CD8-positive, alpha-beta memory T cell (primary cell): ENCODE results near the gene FHAD1. TPM values are rescaled to one million over a fixed set of nuclear protein-coding genes. Genes with fewer than 3 reads are reported as not detected.

Experiments
- CTCF ChIA-PET: fragments of 350-600 bp; sonication (Branson Sonifier 250); formaldehyde crosslinking; loops from one replicate; lab custom pipeline; 2021; ENCODE audit warnings: antibody characterized with exemption; lab: Charles Lee
- POLR2A ChIA-PET: fragments of 350-600 bp; sonication (Branson Sonifier 250); formaldehyde crosslinking; loops from one replicate; lab custom pipeline; 2021; ENCODE audit warnings: antibody characterized with exemption; lab: Charles Lee
- DNase-seq, 5 donors: peaks; one replicate each; pipeline versions ENCODE4 v3.0.0 to v3.0.0-alpha.2; 2020 to 2022; ENCODE audit warnings: mixed read lengths in 1 of 5
- H3K27ac ChIP-seq: one replicate; pipeline ENCODE4 v1.7.0; 2013; ENCODE audit warnings: low read depth, mild to moderate bottlenecking, low read length, moderate library complexity
- H3K27me3 ChIP-seq: 2 replicates; pipeline ENCODE4 v1.7.0; 2013; ENCODE audit warnings: low read length, mild to moderate bottlenecking; ENCODE audit not compliant: insufficient read depth, poor library complexity, severe bottlenecking
- H3K36me3 ChIP-seq: 2 replicates; pipeline ENCODE4 v1.7.0; 2013; ENCODE audit warnings: mild to moderate bottlenecking, low read length, moderate library complexity; ENCODE audit not compliant: insufficient read depth
- H3K4me1 ChIP-seq: 2 replicates; pipeline ENCODE4 v1.7.0; 2013; ENCODE audit warnings: mild to moderate bottlenecking, low read length, moderate library complexity; ENCODE audit not compliant: insufficient read depth
- H3K4me3 ChIP-seq: 2 replicates; pipeline ENCODE4 v1.7.0; 2013; ENCODE audit warnings: mild to moderate bottlenecking, low read length
- H3K9me3 ChIP-seq: 2 replicates; pipeline ENCODE4 v1.7.0; 2013; ENCODE audit warnings: mild to moderate bottlenecking, low read length
- H3K27ac Mint-ChIP-seq, 8 donors: one replicate each; pipeline ENCODE4 v1.8.0; 2020 to 2021; ENCODE audit warnings: mixed read lengths in 8 of 8, mild to moderate bottlenecking in 6 of 8, inconsistent platforms in 3 of 8, moderate library complexity in 3 of 8
- H3K27me3 Mint-ChIP-seq, 2 donors: one replicate each; pipeline ENCODE4 v1.8.0; 2020 to 2021; ENCODE audit warnings: mixed read lengths in 2 of 2, mild to moderate bottlenecking in 1 of 2, moderate library complexity in 1 of 2
- H3K36me3 Mint-ChIP-seq, 3 donors: one replicate each; pipeline ENCODE4 v1.8.0; 2020 to 2021; ENCODE audit warnings: mixed read lengths in 3 of 3, inconsistent platforms in 1 of 3, mild to moderate bottlenecking in 1 of 3
- H3K4me1 Mint-ChIP-seq, 3 donors: one replicate each; pipeline ENCODE4 v1.8.0; 2020 to 2021; ENCODE audit warnings: mixed read lengths in 3 of 3, inconsistent platforms in 1 of 3, mild to moderate bottlenecking in 1 of 3
- H3K4me3 Mint-ChIP-seq, 7 donors: one replicate each; pipeline ENCODE4 v1.8.0; 2020 to 2021; ENCODE audit warnings: mixed read lengths in 7 of 7, mild to moderate bottlenecking in 6 of 7, moderate library complexity in 4 of 7, inconsistent platforms in 2 of 7
- H3K9me3 Mint-ChIP-seq, 5 donors: one replicate each; pipeline ENCODE4 v1.8.0; 2020 to 2022; ENCODE audit warnings: mixed read lengths in 5 of 5, mild to moderate bottlenecking in 3 of 5, moderate library complexity in 2 of 5, inconsistent platforms in 1 of 5
- polyA plus RNA-seq: library from polyadenylated mRNA; unstranded; fragments of 300-500 nt; fragmentation: Illumina TruSeq; gene quantifications from one replicate; pipeline ENCODE4 v1.2.3, GENCODE V29; 2021
- total RNA-seq, 2 experiments: library from RNA; stranded (reverse); gene quantifications; one replicate each; pipeline ENCODE4 v1.2.3, GENCODE V29; 2021

Gene FHAD1
- total and polyA plus RNA-seq, 3 experiments from 2014 or later: not detected

- Mint-ChIP-seq H3K36me3 (no peaks in the 10 kb centered on the region), H3K27me3 (peaks cover 2 to 8% of the 10 kb centered on the region in 2 donors), H3K4me1 (no peaks in the 10 kb centered on the region), H3K9me3 (no peaks in the 10 kb centered on the region), H3K27ac (no peak overlapping the region), H3K4me3 (no peak overlapping the region)
- H3K4me3 ChIP-seq: no peak overlapping the region
- H3K27me3 ChIP-seq: no peaks in the 10 kb centered on the region
- H3K27ac ChIP-seq: no peak overlapping the region
- H3K4me1 ChIP-seq: no peaks in the 10 kb centered on the region
- no peaks in the 10 kb centered on the region for H3K9me3 ChIP-seq
- ChIA-PET CTCF (interaction anchor here (1.0 to 4.5 kb wide), 2 partner anchors 9 to 10 kb away, joined by 9 to 20 read pairs; no protein-coding TSS in a partner anchor), POLR2A (no interaction called here)
- DNase-seq: no peak
- H3K36me3 ChIP-seq: no peaks in the 10 kb centered on the region
These were observed 85.5 kb downstream of the FHAD1 start for GRCh38 chr1:15332525-15332924.

GRCh38 chr1:15332952-15333715, 86.1 kb downstream of the FHAD1 start:
- Mint-ChIP-seq H3K4me3 (no peak overlapping the region), H3K36me3 (no peaks in the 10 kb centered on the region), H3K4me1 (peaks cover 0 to 5% (median 3%) of the 10 kb centered on the region in 3 donors), H3K9me3 (no peaks in the 10 kb centered on the region), H3K27ac (no peak overlapping the region), H3K27me3 (peaks cover 2 to 11% of the 10 kb centered on the region in 2 donors)
- POLR2A ChIA-PET: no interaction called here
- Histone ChIP-seq H3K9me3 (no peaks in the 10 kb centered on the region), H3K4me3 (no peak overlapping the region), H3K36me3 (no peaks in the 10 kb centered on the region), H3K4me1 (no peaks in the 10 kb centered on the region), H3K27me3 (peaks cover under 1% of the 10 kb centered on the region), H3K27ac (no peak overlapping the region)
- no peak for DNase-seq
- CTCF ChIA-PET: interaction anchor here (1.0 to 4.5 kb wide), 3 partner anchors 9 to 13 kb away, joined by 4 to 20 read pairs (median 9); no protein-coding TSS in a partner anchor

DNA sequence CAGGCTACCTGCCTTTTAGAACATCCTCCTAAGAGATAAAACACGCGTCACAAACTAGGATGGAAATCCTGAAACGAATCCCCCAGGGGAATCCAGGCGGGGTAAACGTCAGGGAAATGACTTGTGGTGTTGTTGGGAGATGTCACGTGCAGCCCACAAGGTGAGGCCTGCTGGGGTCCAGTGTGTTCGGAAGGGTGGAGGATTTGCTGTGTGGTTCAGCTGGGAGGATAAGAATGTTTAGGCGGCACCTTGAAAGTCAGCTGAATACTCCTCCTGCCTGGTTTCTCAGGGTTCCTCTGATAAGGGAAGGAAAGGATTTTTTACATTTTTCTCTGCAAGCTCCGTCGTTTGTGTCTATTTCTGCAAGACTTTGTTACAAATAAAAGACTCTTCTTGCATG, 88.0 kb downstream of the FHAD1 start:
- Histone ChIP-seq H3K9me3 (no peaks in the 10 kb centered on the region), H3K27ac (no peak overlapping the region), H3K27me3 (peaks cover 3% of the 10 kb centered on the region), H3K4me3 (no peak overlapping the region), H3K4me1 (no peaks in the 10 kb centered on the region), H3K36me3 (no peaks in the 10 kb centered on the region)
- Mint-ChIP-seq H3K4me3 (no peak overlapping the region), H3K27ac (peak overlapping the region in 1 of 8 donors; percentile 57), H3K27me3 (peaks cover 2 to 11% of the 10 kb centered on the region in 2 donors), H3K9me3 (no peaks in the 10 kb centered on the region), H3K4me1 (peaks cover 2 to 10% (median 8%) of the 10 kb centered on the region in 3 donors), H3K36me3 (no peaks in the 10 kb centered on the region)
- CTCF ChIA-PET: interaction anchor here (4.5 kb wide), 1 partner anchor 11 kb away, joined by 20 read pairs; no protein-coding TSS in a partner anchor
- no peak for DNase-seq
- POLR2A ChIA-PET: no interaction called here

DNA sequence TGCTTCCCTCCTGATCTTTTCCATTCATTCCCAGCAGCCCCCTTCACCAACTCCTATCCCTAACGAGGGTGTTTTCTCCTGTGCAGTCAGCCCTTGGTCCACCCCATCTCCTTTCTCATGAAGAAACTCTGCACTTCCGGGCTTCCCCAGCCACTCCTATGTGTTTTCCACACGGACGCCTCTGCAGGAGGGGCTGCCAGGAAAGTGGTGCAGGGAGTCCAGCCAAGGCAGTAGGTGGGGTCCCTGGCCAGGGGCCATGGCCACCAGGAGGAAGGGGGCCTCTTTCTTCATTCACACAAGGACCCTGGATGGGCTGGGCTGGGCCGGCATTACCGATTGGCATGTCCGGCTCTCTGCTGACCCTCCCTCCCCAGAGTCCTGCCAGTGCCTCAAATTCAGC, 89.8 kb downstream of the FHAD1 start:
- Mint-ChIP-seq H3K36me3 (no peaks in the 10 kb centered on the region), H3K4me3 (no peak overlapping the region), H3K9me3 (no peaks in the 10 kb centered on the region), H3K27me3 (peaks cover 2 to 11% of the 10 kb centered on the region in 2 donors), H3K27ac (peak overlapping the region in 1 of 8 donors; percentile 89), H3K4me1 (peaks cover 17 to 23% (median 22%) of the 10 kb centered on the region in 3 donors)
- POLR2A ChIA-PET: no interaction called here
- CTCF ChIA-PET: no interaction called here
- no peak for DNase-seq
- no peak overlapping the region for H3K4me3 ChIP-seq
- H3K36me3 ChIP-seq: no peaks in the 10 kb centered on the region
- no peaks in the 10 kb centered on the region for H3K9me3 ChIP-seq
- peaks cover 6% of the 10 kb centered on the region for H3K4me1 ChIP-seq
- H3K27ac ChIP-seq: no peak overlapping the region
- H3K27me3 ChIP-seq: peaks cover 3% of the 10 kb centered on the region

DNA sequence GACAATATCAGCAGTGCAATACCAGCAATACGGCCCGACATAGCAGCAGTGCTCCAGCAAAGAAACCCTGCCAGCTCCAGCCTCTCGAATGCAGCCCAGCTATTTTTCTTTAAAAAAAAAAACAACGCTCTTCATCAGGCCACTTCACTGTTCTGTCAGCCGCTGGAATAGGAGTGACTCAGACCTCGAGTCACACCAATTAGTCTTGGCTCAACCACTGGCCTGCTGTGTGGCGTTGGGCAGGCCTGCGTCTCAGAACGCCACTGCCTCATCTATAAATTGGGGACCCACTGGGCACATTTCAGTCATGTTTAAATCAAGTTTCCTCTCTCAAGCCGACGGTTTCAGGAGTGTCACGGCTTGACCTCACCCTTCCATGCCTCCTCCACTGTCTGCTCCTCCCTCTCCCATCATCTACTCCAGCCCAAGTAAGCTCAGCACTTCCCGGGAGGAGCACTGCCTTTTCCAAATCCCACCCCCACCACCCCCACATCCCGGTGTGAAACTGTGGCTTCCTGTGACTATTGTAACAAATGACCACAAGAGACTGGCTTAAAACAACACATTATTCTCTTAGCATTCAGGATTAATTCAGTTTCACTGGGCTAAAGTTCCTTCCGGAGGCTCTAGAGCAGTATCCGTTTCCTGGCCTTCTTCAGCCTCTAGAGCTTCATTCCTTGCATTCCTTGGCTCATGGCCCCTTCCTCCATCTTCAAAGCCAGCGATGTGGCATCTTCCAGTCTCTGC, 90.8 kb downstream of the FHAD1 start:
- Histone ChIP-seq H3K27me3 (peaks cover 3% of the 10 kb centered on the region), H3K9me3 (no peaks in the 10 kb centered on the region), H3K27ac (no peak overlapping the region), H3K36me3 (no peaks in the 10 kb centered on the region), H3K4me3 (no peak overlapping the region), H3K4me1 (peaks cover 9% of the 10 kb centered on the region)
- H3K27ac Mint-ChIP-seq: peak overlapping the region in 1 of 8 donors; percentile 26
- POLR2A ChIA-PET: no interaction called here
- peak overlapping the region in 1 of 7 donors; percentile 38 for H3K4me3 Mint-ChIP-seq
- no peaks in the 10 kb centered on the region for H3K36me3 Mint-ChIP-seq
- H3K27me3 Mint-ChIP-seq: peaks cover 2 to 11% of the 10 kb centered on the region in 2 donors
- no peaks in the 10 kb centered on the region for H3K9me3 Mint-ChIP-seq
- peaks cover 24 to 28% (median 28%) of the 10 kb centered on the region in 3 donors for H3K4me1 Mint-ChIP-seq
- no peak for DNase-seq
- CTCF ChIA-PET: no interaction called here

DNA sequence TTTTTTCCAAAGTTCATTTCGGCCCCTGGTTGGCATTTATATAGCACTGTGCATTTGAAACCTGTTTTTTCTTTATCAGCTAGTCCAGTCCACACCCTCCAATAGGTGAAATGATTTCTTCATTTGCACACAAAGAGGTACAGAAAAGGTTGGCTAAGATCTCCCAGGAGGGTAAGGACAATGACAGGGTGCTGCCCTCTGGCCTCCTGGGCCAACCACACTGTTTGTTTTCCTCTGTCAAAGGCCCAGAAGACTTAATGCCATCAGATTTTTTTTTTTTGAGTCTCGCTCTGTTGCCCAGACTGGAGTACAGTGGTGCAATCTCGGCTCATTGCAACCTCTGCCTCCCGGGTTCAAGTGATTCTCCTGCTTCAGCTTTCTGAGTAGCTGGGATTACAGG, 92.5 kb downstream of the FHAD1 start:
- Histone ChIP-seq H3K27me3 (peaks cover 3% of the 10 kb centered on the region), H3K4me1 (peaks cover 11% of the 10 kb centered on the region), H3K27ac (no peak overlapping the region), H3K4me3 (no peak overlapping the region), H3K9me3 (no peaks in the 10 kb centered on the region), H3K36me3 (no peaks in the 10 kb centered on the region)
- no peak for DNase-seq
- CTCF ChIA-PET: interaction anchor here (0.8 to 2.0 kb wide), 3 partner anchors 16 to 92 kb away, joined by 3 to 8 read pairs (median 3); no protein-coding TSS in a partner anchor
- peaks cover 40 to 45% (median 42%) of the 10 kb centered on the region in 3 donors for H3K4me1 Mint-ChIP-seq
- H3K27me3 Mint-ChIP-seq: peaks cover 2 to 11% of the 10 kb centered on the region in 2 donors
- no peak overlapping the region for H3K4me3 Mint-ChIP-seq
- POLR2A ChIA-PET: no interaction called here
- H3K36me3 Mint-ChIP-seq: peaks cover 0 to 1% (median 0%) of the 10 kb centered on the region in 3 donors
- H3K27ac Mint-ChIP-seq: peak overlapping the region in 1 of 8 donors; percentile 29
- no peaks in the 10 kb centered on the region for H3K9me3 Mint-ChIP-seq

DNA sequence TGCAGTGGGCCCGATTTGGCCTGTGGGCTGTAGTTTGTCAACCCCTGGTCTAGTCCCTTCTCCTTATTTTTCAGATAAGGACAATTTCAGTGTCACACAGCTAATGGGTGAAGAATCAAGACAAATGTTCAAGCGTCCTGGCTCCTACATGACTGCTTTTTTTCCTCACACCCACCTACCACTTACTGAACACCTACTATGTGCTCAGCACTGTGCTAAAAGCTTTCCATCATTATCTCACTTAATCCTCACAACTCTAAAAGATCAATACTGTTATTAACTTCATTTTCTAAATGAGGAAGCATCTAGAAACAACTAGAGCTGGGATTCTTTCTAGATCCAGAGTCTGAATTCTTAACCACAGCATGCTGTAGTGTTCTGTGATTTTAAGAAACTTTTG, 94.2 kb downstream of the FHAD1 start:
- Mint-ChIP-seq H3K27me3 (peaks cover 5 to 11% of the 10 kb centered on the region in 2 donors), H3K27ac (peak overlapping the region in 7 of 8 donors; percentile 57 to 92 (median 78)), H3K36me3 (peaks cover 0 to 1% (median 0%) of the 10 kb centered on the region in 3 donors), H3K4me1 (peaks cover 57 to 62% (median 58%) of the 10 kb centered on the region in 3 donors), H3K9me3 (no peaks in the 10 kb centered on the region), H3K4me3 (peak overlapping the region in 2 of 7 donors; percentile 20 to 23)
- no peaks in the 10 kb centered on the region for H3K36me3 ChIP-seq
- CTCF ChIA-PET: interaction anchor here (0.8 to 2.2 kb wide), 2 partner anchors 14 to 18 kb away, joined by 5 read pairs; no protein-coding TSS in a partner anchor
- DNase-seq: no peak
- H3K27me3 ChIP-seq: peaks cover 3% of the 10 kb centered on the region
- peaks cover 27% of the 10 kb centered on the region for H3K4me1 ChIP-seq
- POLR2A ChIA-PET: interaction anchor here (1.5 kb wide), 1 partner anchor 71 kb away, joined by 4 read pairs; no protein-coding TSS in a partner anchor
- H3K27ac ChIP-seq: no peak overlapping the region
- no peaks in the 10 kb centered on the region for H3K9me3 ChIP-seq
- H3K4me3 ChIP-seq: no peak overlapping the region
